Neural progenitor cell (in vitro differentiated cells): Measurements from ENCODE around the gene PPP2R1A. TPM values are rescaled to one million over a fixed set of nuclear protein-coding genes. Genes with fewer than 3 reads are reported as not detected.
A peak's percentile ranks its signal among the peaks of the same experiment; 100 is the strongest.

Experiments used
- DNase-seq: peaks from one replicate; pipeline ENCODE4 v3.0.0-alpha.2; 2016; ENCODE audit warnings: low spot score
- H2AFZ ChIP-seq: fragments of 200-600 bp; sonication (generic); replicated peaks from 2 replicates; pipeline ENCODE4 v1.6.1; 2016; ENCODE audit warnings: antibody characterized with exemption
- H3F3A ChIP-seq: fragments of 200-600 bp; sonication (generic); 2 replicates; pipeline ENCODE4 v1.6.1; 2016; ENCODE audit warnings: antibody characterized with exemption, low read depth
- H3K27ac ChIP-seq: fragments of 200-600 bp; sonication (generic); 2 replicates; pipeline ENCODE4 v1.5.1; 2016; ENCODE audit warnings: mild to moderate bottlenecking
- H3K27me3 ChIP-seq: fragments of 200-600 bp; sonication (generic); 2 replicates; pipeline ENCODE4 v1.6.1; 2016; ENCODE audit warnings: mild to moderate bottlenecking, moderate library complexity
- H3K36me3 ChIP-seq: fragments of 200-600 bp; sonication (generic); 2 replicates; pipeline ENCODE4 v1.5.1; 2016
- H3K4me1 ChIP-seq: fragments of 200-600 bp; sonication (generic); 2 replicates; pipeline ENCODE4 v1.6.1; 2016; ENCODE audit warnings: mixed run types
- H3K4me2 ChIP-seq: fragments of 200-600 bp; sonication (generic); 2 replicates; pipeline ENCODE4 v1.6.1; 2016
- H3K4me3 ChIP-seq: fragments of 200-600 bp; sonication (generic); 2 replicates; pipeline ENCODE4 v1.5.1; 2016
- H3K79me2 ChIP-seq: fragments of 200-600 bp; sonication (generic); 2 replicates; pipeline ENCODE4 v1.6.1; 2016; ENCODE audit warnings: low read depth
- H3K9ac ChIP-seq: fragments of 200-600 bp; sonication (generic); 2 replicates; pipeline ENCODE4 v1.6.1; 2016
- H3K9me3 ChIP-seq: fragments of 200-600 bp; sonication (generic); 2 replicates; pipeline ENCODE4 v1.5.1; 2016; ENCODE audit warnings: low read depth
- H4K20me1 ChIP-seq: fragments of 200-600 bp; sonication (generic); 2 replicates; pipeline ENCODE4 v1.6.1; 2016; ENCODE audit warnings: low read depth
- H3K27ac Mint-ChIP-seq: 3 replicates; pipeline ENCODE4 v1.8.0; 2021; ENCODE audit warnings: mixed read lengths
- H3K27me3 Mint-ChIP-seq: 2 replicates; pipeline ENCODE4 v1.8.0; 2022; ENCODE audit warnings: low read depth, mild to moderate bottlenecking, inconsistent platforms, moderate library complexity, mixed read lengths; ENCODE audit not compliant: insufficient read depth
- H3K36me3 Mint-ChIP-seq: 3 replicates; pipeline ENCODE4 v1.8.0; 2021; ENCODE audit warnings: mixed read lengths
- H3K4me1 Mint-ChIP-seq: 3 replicates; pipeline ENCODE4 v1.8.0; 2021; ENCODE audit warnings: mixed read lengths
- H3K4me3 Mint-ChIP-seq: 3 replicates; pipeline ENCODE4 v1.8.0; 2021; ENCODE audit warnings: mild to moderate bottlenecking, moderate library complexity, mixed read lengths
- H3K9me3 Mint-ChIP-seq: 3 replicates; pipeline ENCODE4 v1.8.0; 2020; ENCODE audit warnings: mixed read lengths
- EZH2 ChIP-seq: fragments of 200-600 bp; sonication (generic); IDR thresholded peaks from 2 replicates; pipeline ENCODE4 v1.6.1; 2017; ENCODE audit warnings: antibody characterized with exemption, mild to moderate bottlenecking, moderate library complexity
- EZH2phosphoT487 ChIP-seq: fragments of 200-600 bp; sonication (generic); IDR thresholded peaks from 2 replicates; pipeline ENCODE4 v1.6.1; 2017; ENCODE audit warnings: antibody characterized with exemption
- total RNA-seq: library from RNA; depleted of rRNA; stranded (reverse); fragments of >200 nt; gene quantifications from 2 replicates; pipeline ENCODE4 v1.2.3, GENCODE V29; 2015; ENCODE audit warnings: low replicate concordance
- TF ChIP-seq, protein P1 (sequence below): fragments of 200-600 bp; sonication (generic); IDR thresholded peaks from 2 replicates; pipeline ENCODE4 v1.5.1; 2017; ENCODE audit warnings: antibody characterized with exemption, mild to moderate bottlenecking

Gene PPP2R1A
- total RNA-seq, 1 donor from 2014 or later = 218 TPM

DNA sequence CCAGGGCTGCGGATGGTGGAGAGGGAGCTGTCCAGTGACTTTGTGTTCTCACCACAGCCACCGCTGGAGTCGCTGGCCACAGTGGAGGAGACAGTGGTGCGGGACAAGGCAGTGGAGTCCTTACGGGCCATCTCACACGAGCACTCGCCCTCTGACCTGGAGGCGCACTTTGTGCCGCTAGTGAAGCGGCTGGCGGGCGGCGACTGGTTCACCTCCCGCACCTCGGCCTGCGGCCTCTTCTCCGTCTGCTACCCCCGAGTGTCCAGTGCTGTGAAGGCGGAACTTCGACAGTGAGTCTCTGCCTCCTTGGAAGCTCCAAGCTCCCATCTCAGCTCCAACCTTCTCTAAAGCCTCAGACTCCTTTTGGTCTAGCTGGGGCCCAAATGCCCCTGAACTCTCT, 21.4 kb downstream of the PPP2R1A start:
- H3F3A ChIP-seq = no peaks in the 10 kb centered on the region
- no peak overlapping the region for H3K4me3 Mint-ChIP-seq
- no peaks in the 10 kb centered on the region for H3K27me3 ChIP-seq
- no peak overlapping the region for H3K4me2 ChIP-seq
- H3K27me3 Mint-ChIP-seq = peaks cover 6% of the 10 kb centered on the region
- H3K9me3 ChIP-seq = no peaks in the 10 kb centered on the region
- peaks cover 8% of the 10 kb centered on the region for H4K20me1 ChIP-seq
- no peaks in the 10 kb centered on the region for H3K9me3 Mint-ChIP-seq
- H3K79me2 ChIP-seq = peaks cover 13% of the 10 kb centered on the region
- H3K9ac ChIP-seq = no peak overlapping the region
- no peak overlapping the region for H3K27ac Mint-ChIP-seq
- no peak overlapping the region for H2AFZ ChIP-seq
- no peaks in the 10 kb centered on the region for H3K4me1 Mint-ChIP-seq
- peaks cover 48% of the 10 kb centered on the region for H3K36me3 Mint-ChIP-seq
- no peaks in the 10 kb centered on the region for H3K4me1 ChIP-seq
- TF ChIP-seq, protein P1, sequence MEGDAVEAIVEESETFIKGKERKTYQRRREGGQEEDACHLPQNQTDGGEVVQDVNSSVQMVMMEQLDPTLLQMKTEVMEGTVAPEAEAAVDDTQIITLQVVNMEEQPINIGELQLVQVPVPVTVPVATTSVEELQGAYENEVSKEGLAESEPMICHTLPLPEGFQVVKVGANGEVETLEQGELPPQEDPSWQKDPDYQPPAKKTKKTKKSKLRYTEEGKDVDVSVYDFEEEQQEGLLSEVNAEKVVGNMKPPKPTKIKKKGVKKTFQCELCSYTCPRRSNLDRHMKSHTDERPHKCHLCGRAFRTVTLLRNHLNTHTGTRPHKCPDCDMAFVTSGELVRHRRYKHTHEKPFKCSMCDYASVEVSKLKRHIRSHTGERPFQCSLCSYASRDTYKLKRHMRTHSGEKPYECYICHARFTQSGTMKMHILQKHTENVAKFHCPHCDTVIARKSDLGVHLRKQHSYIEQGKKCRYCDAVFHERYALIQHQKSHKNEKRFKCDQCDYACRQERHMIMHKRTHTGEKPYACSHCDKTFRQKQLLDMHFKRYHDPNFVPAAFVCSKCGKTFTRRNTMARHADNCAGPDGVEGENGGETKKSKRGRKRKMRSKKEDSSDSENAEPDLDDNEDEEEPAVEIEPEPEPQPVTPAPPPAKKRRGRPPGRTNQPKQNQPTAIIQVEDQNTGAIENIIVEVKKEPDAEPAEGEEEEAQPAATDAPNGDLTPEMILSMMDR = no peak
- TF ChIP-seq EZH2 (no peak), EZH2phosphoT487 (no peak)
- H3K27ac ChIP-seq = no peak overlapping the region
- no peak for DNase-seq
- no peaks in the 10 kb centered on the region for H3K36me3 ChIP-seq
- H3K4me3 ChIP-seq = no peak overlapping the region

GRCh38 chr19:52211926-52212571, 22.2 kb downstream of the PPP2R1A start:
- H3K9ac ChIP-seq = no peak overlapping the region
- no peaks in the 10 kb centered on the region for H3F3A ChIP-seq
- no peaks in the 10 kb centered on the region for H3K36me3 ChIP-seq
- peaks cover 13% of the 10 kb centered on the region for H3K79me2 ChIP-seq
- Mint-ChIP-seq H3K27ac (no peak overlapping the region), H3K36me3 (peaks cover 49% of the 10 kb centered on the region), H3K4me1 (no peaks in the 10 kb centered on the region), H3K27me3 (peaks cover 6% of the 10 kb centered on the region), H3K4me3 (no peak overlapping the region), H3K9me3 (no peaks in the 10 kb centered on the region)
- H4K20me1 ChIP-seq = peaks cover 5% of the 10 kb centered on the region
- no peak overlapping the region for H2AFZ ChIP-seq
- DNase-seq = no peak
- no peaks in the 10 kb centered on the region for H3K27me3 ChIP-seq
- no peak overlapping the region for H3K4me3 ChIP-seq
- TF ChIP-seq EZH2 (no peak), EZH2phosphoT487 (no peak)
- TF ChIP-seq, protein P1 = no peak
- no peak overlapping the region for H3K4me2 ChIP-seq
- H3K4me1 ChIP-seq = no peaks in the 10 kb centered on the region
- no peaks in the 10 kb centered on the region for H3K9me3 ChIP-seq
- no peak overlapping the region for H3K27ac ChIP-seq

- Histone ChIP-seq H3F3A (no peaks in the 10 kb centered on the region), H3K4me3 (no peak overlapping the region), H3K27ac (no peak overlapping the region), H3K4me2 (no peak overlapping the region), H3K9me3 (no peaks in the 10 kb centered on the region), H2AFZ (no peak overlapping the region), H3K9ac (no peak overlapping the region), H4K20me1 (peaks cover 5% of the 10 kb centered on the region), H3K36me3 (no peaks in the 10 kb centered on the region), H3K79me2 (peaks cover 13% of the 10 kb centered on the region), H3K4me1 (no peaks in the 10 kb centered on the region), H3K27me3 (no peaks in the 10 kb centered on the region)
- H3K36me3 Mint-ChIP-seq = peaks cover 55% of the 10 kb centered on the region
- peak overlapping the region; percentile 64 for H3K4me3 Mint-ChIP-seq
- H3K27me3 Mint-ChIP-seq = peaks cover 6% of the 10 kb centered on the region
- TF ChIP-seq, protein P1 = no peak
- TF ChIP-seq EZH2 (no peak), EZH2phosphoT487 (no peak)
- H3K4me1 Mint-ChIP-seq = no peaks in the 10 kb centered on the region
- DNase-seq = no peak
- H3K27ac Mint-ChIP-seq = no peak overlapping the region
- H3K9me3 Mint-ChIP-seq = no peaks in the 10 kb centered on the region
Observed at GRCh38 chr19:52212572-52213255, 22.9 kb downstream of the PPP2R1A start.
